HEK293 (cell line): ENCODE measurements around the gene EGR1.

Experiments
- CTCF ChIA-PET: fragments of 350-600 bp; formaldehyde crosslinking; extraction: SDS; loops from one replicate; lab custom pipeline; 2021; ENCODE audit warnings: antibody characterized with exemption; lab: Yijun Ruan, JAX
- POLR2A ChIA-PET: fragments of 300-600 bp; formaldehyde crosslinking; extraction: SDS; loops from one replicate; lab custom pipeline; 2020; ENCODE audit warnings: antibody characterized with exemption, inconsistent platforms; lab: Yijun Ruan, JAX
- H3K27ac ChIP-seq: fragments of 200-500 bp; sonication (Bioruptor generic); 2 replicates; pipeline ENCODE4 v1.5.1; 2014; ENCODE audit warnings: low read depth, low read length, control low read depth, inconsistent platforms; ENCODE audit errors: extremely low read depth
- H3K36me3 ChIP-seq, 2 experiments: fragments of 200-500 bp in 1 of 2; sonication (Bioruptor generic) in 1 of 2; 1 replicate in 1 of 2; 2 replicates in 1 of 2; pipeline ENCODE4 v1.5.1; 2014 to 2017; ENCODE audit warnings: inconsistent platforms in 2 of 2, low read length in 2 of 2; ENCODE audit not compliant: control insufficient read depth in 2 of 2, insufficient read depth in 1 of 2
- H3K4me1 ChIP-seq: fragments of 200-500 bp; sonication (Bioruptor generic); 2 replicates; pipeline ENCODE4 v1.5.1; 2014; ENCODE audit warnings: mild to moderate bottlenecking, low read length, inconsistent platforms; ENCODE audit not compliant: control insufficient read depth, insufficient read depth
- H3K4me3 ChIP-seq: 2 replicates; pipeline ENCODE4 v1.5.1; 2011; ENCODE audit warnings: low read depth, mild to moderate bottlenecking, control low read depth, low read length, moderate library complexity
- H3K9me3 ChIP-seq: fragments of 200-500 bp; sonication (Bioruptor generic); 2 replicates; pipeline ENCODE4 v1.5.1; 2014; ENCODE audit warnings: low read depth, low read length, inconsistent platforms; ENCODE audit not compliant: control insufficient read depth, insufficient read depth
- KLF10 ChIP-seq: fragments of 450-650 bp; IDR thresholded peaks from 2 replicates; pipeline ENCODE4 v1.5.1; 2018; ENCODE audit warnings: missing biosample characterization, mild to moderate bottlenecking, missing genetic modification characterization
- MZF1 ChIP-seq: fragments of 450-650 bp; formaldehyde crosslinking; IDR thresholded peaks from 2 replicates; pipeline ENCODE4 v1.5.1; 2017; ENCODE audit warnings: missing biosample characterization, missing genetic modification characterization, borderline replicate concordance
- OSR2 ChIP-seq: fragments of 450-650 bp; formaldehyde crosslinking; IDR thresholded peaks from 2 replicates; pipeline ENCODE4 v1.5.1; 2016; ENCODE audit warnings: missing biosample characterization, missing genetic modification characterization
- SP2 ChIP-seq: fragments of 450-650 bp; formaldehyde crosslinking; IDR thresholded peaks from 2 replicates; pipeline ENCODE4 v1.5.1; 2016; ENCODE audit warnings: missing biosample characterization, missing genetic modification characterization
- ZFP3 ChIP-seq: fragments of 450-650 bp; formaldehyde crosslinking; IDR thresholded peaks from 2 replicates; pipeline ENCODE4 v1.5.1; 2016; ENCODE audit warnings: low read depth, missing biosample characterization, missing genetic modification characterization
- ZFP41 ChIP-seq: fragments of 450-650 bp; formaldehyde crosslinking; IDR thresholded peaks from 2 replicates; pipeline ENCODE4 v1.5.1; 2016; ENCODE audit warnings: missing biosample characterization, missing genetic modification characterization, borderline replicate concordance
- ZNF112 ChIP-seq: fragments of 450-650 bp; formaldehyde crosslinking; IDR thresholded peaks from 2 replicates; pipeline ENCODE4 v1.5.0; 2017; ENCODE audit warnings: missing biosample characterization, missing genetic modification characterization
- ZNF350 ChIP-seq: fragments of 450-650 bp; formaldehyde crosslinking; IDR thresholded peaks from 2 replicates; pipeline ENCODE4 v1.5.0; 2017; ENCODE audit warnings: missing biosample characterization, mild to moderate bottlenecking, missing genetic modification characterization
- ZNF48 ChIP-seq: fragments of 450-650 bp; formaldehyde crosslinking; IDR thresholded peaks from 2 replicates; pipeline ENCODE4 v1.5.1; 2016; ENCODE audit warnings: missing biosample characterization, missing genetic modification characterization
- ZNF571 ChIP-seq: fragments of 450-650 bp; formaldehyde crosslinking; IDR thresholded peaks from 2 replicates; pipeline ENCODE4 v1.5.0; 2017; ENCODE audit warnings: missing biosample characterization, missing genetic modification characterization
- ZNF670 ChIP-seq: fragments of 450-650 bp; formaldehyde crosslinking; IDR thresholded peaks from 2 replicates; pipeline ENCODE4 v1.5.1; 2016; ENCODE audit warnings: missing biosample characterization, missing genetic modification characterization, low read depth
- ZNF747 ChIP-seq: fragments of 450-650 bp; formaldehyde crosslinking; IDR thresholded peaks from 2 replicates; pipeline ENCODE4 v1.5.1; 2016; ENCODE audit warnings: missing biosample characterization, missing genetic modification characterization
- ZNF776 ChIP-seq: fragments of 450-650 bp; formaldehyde crosslinking; IDR thresholded peaks from 2 replicates; pipeline ENCODE4 v1.5.0; 2017; ENCODE audit warnings: missing biosample characterization, missing genetic modification characterization, borderline replicate concordance
- ZNF843 ChIP-seq: fragments of 450-650 bp; formaldehyde crosslinking; IDR thresholded peaks from 2 replicates; pipeline ENCODE4 v1.5.1; 2016; ENCODE audit warnings: missing biosample characterization, missing genetic modification characterization
- TF ChIP-seq, protein P1 (sequence below): fragments of 450-650 bp; formaldehyde crosslinking; IDR thresholded peaks from 2 replicates; pipeline ENCODE4 v1.5.1; 2016; ENCODE audit warnings: missing biosample characterization, missing genetic modification characterization
- TF ChIP-seq, protein P2 (sequence below): fragments of 450-650 bp; formaldehyde crosslinking; optimal IDR thresholded peaks from 2 replicates; pipeline ENCODE3; 2016; ENCODE audit warnings: missing biosample characterization, mild to moderate bottlenecking, missing genetic modification characterization
- TF ChIP-seq, protein P3 (sequence below): sonication (generic); formaldehyde crosslinking; IDR thresholded peaks from 2 replicates; pipeline ENCODE4 v1.8.1; 2022; ENCODE audit warnings: mild to moderate bottlenecking, moderate library complexity, missing genetic modification reagents

Gene EGR1

DNA sequence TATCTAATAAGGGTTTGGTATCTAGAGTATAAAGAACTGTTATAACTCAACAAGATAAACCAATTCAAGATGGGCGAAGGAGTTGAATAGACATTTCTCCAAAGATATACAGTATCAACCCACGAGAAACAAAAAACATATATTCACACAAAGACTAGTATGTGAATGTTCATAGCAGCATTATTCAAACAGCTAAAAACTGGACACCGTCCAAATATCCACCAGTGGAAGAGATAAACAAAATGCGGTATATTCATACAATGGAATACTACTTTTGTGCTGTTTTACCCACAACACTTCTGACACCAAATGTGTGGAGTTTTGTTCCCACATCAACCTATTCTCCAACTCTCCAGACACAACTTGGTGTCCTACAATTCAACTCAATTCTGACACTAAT, 33.1 kb downstream of the EGR1 start:
- POLR2A ChIA-PET = interaction anchor here (0.6 to 1.0 kb wide), 2 partner anchors 122 to 319 kb away, joined by 3 to 5 read pairs; partner anchors contain the start of gene KIF20A

DNA sequence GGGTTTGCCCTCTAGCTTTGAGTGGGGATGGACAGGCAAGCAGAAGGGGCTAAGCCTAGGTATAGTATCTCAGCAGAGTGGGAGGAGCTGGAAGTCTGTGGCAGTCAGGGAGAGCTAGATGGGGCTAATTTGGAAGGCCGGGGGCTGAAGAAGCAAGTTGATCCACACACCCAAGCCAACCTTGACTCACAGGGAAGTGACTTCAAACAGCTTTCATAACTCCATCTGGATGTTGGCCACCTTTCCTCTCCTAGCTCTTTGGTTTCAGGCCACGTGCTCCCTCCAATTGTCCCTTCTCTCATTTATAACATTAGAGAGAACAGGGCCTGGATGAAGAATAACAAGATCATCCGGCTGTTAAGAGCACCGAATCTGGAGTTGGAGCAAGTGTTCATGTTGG, 36.8 kb downstream of the EGR1 start:
- TF ChIP-seq ZNF350 (tag by site-specific recombination) = no peak
- TF ChIP-seq ZNF48 (tag by site-specific recombination) = no peak
- TF ChIP-seq ZNF112 (tag by site-specific recombination) = no peak
- no peak for TF ChIP-seq ZNF670 (tag by site-specific recombination)
- no peak for TF ChIP-seq ZFP41 (tag by site-specific recombination)
- TF ChIP-seq, protein P1, sequence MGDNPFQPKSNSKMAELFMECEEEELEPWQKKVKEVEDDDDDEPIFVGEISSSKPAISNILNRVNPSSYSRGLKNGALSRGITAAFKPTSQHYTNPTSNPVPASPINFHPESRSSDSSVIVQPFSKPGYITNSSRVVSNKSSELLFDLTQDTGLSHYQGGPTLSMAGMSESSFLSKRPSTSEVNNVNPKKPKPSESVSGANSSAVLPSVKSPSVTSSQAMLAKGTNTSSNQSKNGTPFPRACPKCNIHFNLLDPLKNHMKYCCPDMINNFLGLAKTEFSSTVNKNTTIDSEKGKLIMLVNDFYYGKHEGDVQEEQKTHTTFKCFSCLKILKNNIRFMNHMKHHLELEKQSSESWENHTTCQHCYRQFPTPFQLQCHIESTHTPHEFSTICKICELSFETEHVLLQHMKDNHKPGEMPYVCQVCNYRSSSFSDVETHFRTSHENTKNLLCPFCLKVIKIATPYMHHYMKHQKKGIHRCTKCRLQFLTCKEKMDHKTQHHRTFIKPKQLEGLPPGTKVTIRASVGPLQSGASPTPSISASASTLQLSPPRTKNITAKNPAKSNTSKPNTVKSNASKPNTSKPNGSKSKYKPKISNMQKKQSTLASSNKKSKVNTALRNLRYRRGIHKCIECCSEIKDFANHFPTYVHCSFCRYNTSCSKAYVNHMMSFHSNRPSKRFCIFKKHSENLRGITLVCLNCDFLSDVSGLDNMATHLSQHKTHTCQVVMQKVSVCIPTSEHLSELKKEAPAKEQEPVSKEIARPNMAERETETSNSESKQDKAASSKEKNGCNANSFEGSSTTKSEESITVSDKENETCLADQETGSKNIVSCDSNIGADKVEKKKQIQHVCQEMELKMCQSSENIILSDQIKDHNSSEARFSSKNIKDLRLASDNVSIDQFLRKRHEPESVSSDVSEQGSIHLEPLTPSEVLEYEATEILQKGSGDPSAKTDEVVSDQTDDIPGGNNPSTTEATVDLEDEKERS (tag by site-specific recombination) = no peak
- no peak for TF ChIP-seq ZNF747 (tag by site-specific recombination)
- TF ChIP-seq KLF10 (tag by site-specific recombination) = no peak
- TF ChIP-seq MZF1 (tag by site-specific recombination) = no peak
- ChIA-PET POLR2A (interaction anchor here (1.1 to 1.2 kb wide), 3 partner anchors 36 to 170 kb away, joined by 3 read pairs; partner anchors contain the start of genes CDC25C and EGR1), CTCF (interaction anchor here (0.5 to 6.3 kb wide), 13 partner anchors 12 to 755 kb away, joined by 3 to 110 read pairs (median 3); partner anchors contain the start of genes CDC23, EGR1 and WNT8A)
- Histone ChIP-seq H3K27ac (no peak overlapping the region), H3K4me1 (no peaks in the 10 kb centered on the region), H3K36me3 (peaks cover 0 to 20% of the 10 kb centered on the region in 2 experiments; a peak in 1 of 3 replicates), H3K4me3 (no peak overlapping the region), H3K9me3 (no peaks in the 10 kb centered on the region)

More for the DNA sequence above, 33.1 kb downstream of the EGR1 start:
- TF ChIP-seq ZNF843 (tag by site-specific recombination) = no peak
- TF ChIP-seq ZNF112 (tag by site-specific recombination) = no peak
- TF ChIP-seq OSR2 (tag by site-specific recombination) = no peak
- TF ChIP-seq, protein P2, sequence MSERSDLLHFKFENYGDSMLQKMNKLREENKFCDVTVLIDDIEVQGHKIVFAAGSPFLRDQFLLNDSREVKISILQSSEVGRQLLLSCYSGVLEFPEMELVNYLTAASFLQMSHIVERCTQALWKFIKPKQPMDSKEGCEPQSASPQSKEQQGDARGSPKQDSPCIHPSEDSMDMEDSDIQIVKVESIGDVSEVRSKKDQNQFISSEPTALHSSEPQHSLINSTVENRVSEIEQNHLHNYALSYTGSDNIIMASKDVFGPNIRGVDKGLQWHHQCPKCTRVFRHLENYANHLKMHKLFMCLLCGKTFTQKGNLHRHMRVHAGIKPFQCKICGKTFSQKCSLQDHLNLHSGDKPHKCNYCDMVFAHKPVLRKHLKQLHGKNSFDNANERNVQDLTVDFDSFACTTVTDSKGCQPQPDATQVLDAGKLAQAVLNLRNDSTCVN = no peak
- TF ChIP-seq ZNF571 (tag by site-specific recombination) = no peak
- no peak for TF ChIP-seq SP2 (tag by site-specific recombination)
- no peak for TF ChIP-seq ZNF776 (tag by site-specific recombination)
- no peak for TF ChIP-seq ZFP3 (tag by site-specific recombination)
- TF ChIP-seq, protein P3, sequence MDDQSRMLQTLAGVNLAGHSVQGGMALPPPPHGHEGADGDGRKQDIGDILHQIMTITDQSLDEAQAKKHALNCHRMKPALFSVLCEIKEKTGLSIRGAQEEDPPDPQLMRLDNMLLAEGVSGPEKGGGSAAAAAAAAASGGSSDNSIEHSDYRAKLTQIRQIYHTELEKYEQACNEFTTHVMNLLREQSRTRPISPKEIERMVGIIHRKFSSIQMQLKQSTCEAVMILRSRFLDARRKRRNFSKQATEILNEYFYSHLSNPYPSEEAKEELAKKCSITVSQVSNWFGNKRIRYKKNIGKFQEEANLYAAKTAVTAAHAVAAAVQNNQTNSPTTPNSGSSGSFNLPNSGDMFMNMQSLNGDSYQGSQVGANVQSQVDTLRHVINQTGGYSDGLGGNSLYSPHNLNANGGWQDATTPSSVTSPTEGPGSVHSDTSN (CRISPR knock-in tag) = no peak
- H3K9me3 ChIP-seq = no peaks in the 10 kb centered on the region
- no peaks in the 10 kb centered on the region for H3K4me1 ChIP-seq
- no peaks in the 10 kb centered on the region for H3K36me3 ChIP-seq
- CTCF ChIA-PET = interaction anchor here (0.5 to 5.4 kb wide), 4 partner anchors 48 to 421 kb away, joined by 3 to 38 read pairs (median 4); no protein-coding TSS in a partner anchor
- no peak overlapping the region for H3K4me3 ChIP-seq
- no peak overlapping the region for H3K27ac ChIP-seq
